ENCODE results near the gene ATP6V0E1. TPM values are rescaled to one million over a fixed set of nuclear protein-coding genes. Genes with fewer than 3 reads are reported as not detected.

Gene ATP6V0E1
- total RNA-seq, 1 donor from 2014 or later: 285 TPM

DNA sequence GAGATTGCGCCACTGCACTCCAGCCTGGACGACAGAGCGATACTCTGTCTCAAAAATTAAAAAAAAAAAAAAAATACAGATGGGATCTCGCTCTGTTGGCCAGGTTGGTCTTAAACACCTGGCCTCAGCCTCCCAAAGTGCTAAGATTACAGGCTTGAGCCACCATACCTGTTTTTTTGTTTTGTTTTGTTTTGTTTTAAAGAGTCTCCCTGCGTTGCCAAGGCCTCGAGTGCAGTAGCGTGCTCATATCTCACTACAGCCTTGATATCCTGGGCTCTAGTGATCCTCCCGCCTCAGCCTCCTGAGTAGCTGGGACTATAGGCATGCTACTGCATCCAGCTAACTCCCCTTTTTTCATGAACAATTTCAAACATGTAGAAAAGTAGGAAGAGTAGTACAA is 7.2 kb downstream of the ATP6V0E1 start:
- ATAC-seq (no peak), DNase-seq (no peak)
- Histone ChIP-seq H3K27ac (no peak overlapping the region), H3K4me1 (peaks cover 33% of the 10 kb centered on the region), H3K27me3 (ENCODE audit: low read depth) (no peaks in the 10 kb centered on the region), H3K36me3 (peaks cover 87% of the 10 kb centered on the region), H3K9me3 (no peaks in the 10 kb centered on the region), H3K4me3 (no peak overlapping the region)
- no peak for TF ChIP-seq CTCF (IDR thresholded peaks at IDR 0.05)
- intact Hi-C loops (cut with DNase I): no loop called here

GRCh38 chr5:172994405-172994804 is 10.8 kb downstream of the ATP6V0E1 start:
- intact Hi-C loops (cut with DNase I): no loop called here
- Histone ChIP-seq H3K9me3 (no peaks in the 10 kb centered on the region), H3K27me3 (ENCODE audit: low read depth) (no peaks in the 10 kb centered on the region), H3K27ac (no peak overlapping the region), H3K36me3 (peaks cover 86% of the 10 kb centered on the region), H3K4me1 (peaks cover 11% of the 10 kb centered on the region), H3K4me3 (no peak overlapping the region)
- no peak for TF ChIP-seq CTCF (IDR thresholded peaks at IDR 0.05)
- ATAC-seq (no peak), DNase-seq (no peak)

DNA sequence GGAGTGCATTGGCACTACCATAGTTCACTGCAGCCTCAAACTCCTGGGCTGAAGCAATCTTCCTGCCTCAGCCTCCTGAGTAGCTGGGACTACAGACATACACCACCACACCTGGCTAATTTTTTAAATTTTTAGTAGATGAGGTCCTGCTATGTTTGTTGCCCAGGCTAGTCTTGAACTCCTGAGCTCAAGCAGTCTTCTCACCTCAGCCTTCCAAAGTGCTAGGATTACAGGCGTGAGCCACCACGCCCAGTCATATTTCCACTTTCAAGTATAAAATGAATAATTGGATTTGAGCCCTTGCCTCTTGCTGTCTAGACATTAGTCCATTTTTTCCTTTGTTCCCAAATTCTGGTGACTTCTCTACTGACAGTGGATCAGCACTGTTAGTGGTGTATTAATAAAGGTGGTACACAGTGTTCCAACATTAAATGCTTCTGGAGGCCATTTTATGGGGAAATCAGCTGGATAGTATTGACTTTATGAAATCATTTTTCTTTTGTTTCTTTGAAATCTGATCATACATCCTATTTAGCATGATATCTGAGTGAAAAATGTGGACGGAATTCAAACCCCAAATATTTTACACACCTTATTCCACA is 15.9 kb downstream of the ATP6V0E1 start:
- no peak for DNase-seq
- no peak overlapping the region for H3K27ac ChIP-seq
- H3K36me3 ChIP-seq: peaks cover 47% of the 10 kb centered on the region
- no peak for TF ChIP-seq CTCF (IDR thresholded peaks at IDR 0.05)
- H3K9me3 ChIP-seq: no peaks in the 10 kb centered on the region
- intact Hi-C loops (cut with DNase I): no loop called here
- H3K27me3 ChIP-seq (ENCODE audit: low read depth): no peaks in the 10 kb centered on the region
- no peak overlapping the region for H3K4me3 ChIP-seq
- ATAC-seq: no peak
- peaks cover 28% of the 10 kb centered on the region for H3K4me1 ChIP-seq

GRCh38 chr5:172999974-173000373 is 16.4 kb downstream of the ATP6V0E1 start:
- H3K4me1 ChIP-seq: peaks cover 32% of the 10 kb centered on the region
- intact Hi-C loops (cut with DNase I): no loop called here
- TF ChIP-seq CTCF (IDR thresholded peaks at IDR 0.05): no peak
- ATAC-seq (no peak), DNase-seq (no peak)
- H3K4me3 ChIP-seq: no peak overlapping the region
- no peaks in the 10 kb centered on the region for H3K27me3 ChIP-seq (ENCODE audit: low read depth)
- H3K27ac ChIP-seq: no peak overlapping the region
- H3K36me3 ChIP-seq: peaks cover 42% of the 10 kb centered on the region
- no peaks in the 10 kb centered on the region for H3K9me3 ChIP-seq

DNA sequence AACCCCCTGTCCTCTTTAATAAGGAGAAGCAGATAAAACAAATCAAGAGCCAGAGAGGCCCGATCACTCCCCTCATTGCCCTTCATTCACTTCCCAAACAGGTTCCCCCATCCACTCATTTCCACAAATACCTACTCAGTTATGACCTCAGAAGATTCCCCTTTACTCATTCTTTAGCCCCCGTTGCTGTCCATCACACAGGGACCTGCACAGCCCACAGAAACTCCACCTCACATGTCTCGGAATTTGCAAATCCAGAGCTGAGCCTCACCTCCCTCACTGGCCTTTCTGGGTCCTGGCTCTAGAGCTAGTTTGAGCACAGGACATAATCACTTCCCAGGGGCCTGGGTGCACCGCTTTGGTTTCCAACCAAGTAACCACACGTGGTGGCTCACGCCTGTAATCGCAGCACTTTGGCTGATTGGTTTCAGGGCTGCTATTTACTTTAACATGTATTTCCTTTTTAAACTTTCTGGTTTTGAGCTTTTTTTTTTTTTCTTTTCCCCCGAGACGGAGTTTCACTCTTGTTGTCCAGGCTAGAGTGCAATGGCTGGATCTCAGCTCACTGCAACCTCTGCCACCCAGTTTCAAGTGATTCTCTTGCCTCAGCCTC is 17.8 kb downstream of the ATP6V0E1 start:
- no peak for ATAC-seq
- H3K4me1 ChIP-seq: peaks cover 34% of the 10 kb centered on the region
- no peaks in the 10 kb centered on the region for H3K27me3 ChIP-seq (ENCODE audit: low read depth)
- H3K4me3 ChIP-seq: no peak overlapping the region
- peaks cover 28% of the 10 kb centered on the region for H3K36me3 ChIP-seq
- no peaks in the 10 kb centered on the region for H3K9me3 ChIP-seq
- TF ChIP-seq CTCF (IDR thresholded peaks at IDR 0.05): no peak
- no peak overlapping the region for H3K27ac ChIP-seq
- intact Hi-C loops (cut with DNase I): no loop called here
- no peak for DNase-seq

Measured in lower lobe of right lung (tissue), 2 donors.